Activated T-helper 9 cell treated with anti-CD3 and anti-CD28 coated beads, Interleukin-2, amount 50 U/mL, for 16 hours (primary cell): ENCODE data around the gene CYP4Z1.
"Not testable (repeated sequence)": the region's sequence is repeated elsewhere in the genome, so short reads cannot be mapped to it uniquely, and the experiment has no call there.

Source experiments
- DNase-seq: peaks from one replicate; pipeline ENCODE4 v3.0.0-alpha.2; 2020; ENCODE audit warnings: low read depth

The CYP4Z1 gene, protein sequence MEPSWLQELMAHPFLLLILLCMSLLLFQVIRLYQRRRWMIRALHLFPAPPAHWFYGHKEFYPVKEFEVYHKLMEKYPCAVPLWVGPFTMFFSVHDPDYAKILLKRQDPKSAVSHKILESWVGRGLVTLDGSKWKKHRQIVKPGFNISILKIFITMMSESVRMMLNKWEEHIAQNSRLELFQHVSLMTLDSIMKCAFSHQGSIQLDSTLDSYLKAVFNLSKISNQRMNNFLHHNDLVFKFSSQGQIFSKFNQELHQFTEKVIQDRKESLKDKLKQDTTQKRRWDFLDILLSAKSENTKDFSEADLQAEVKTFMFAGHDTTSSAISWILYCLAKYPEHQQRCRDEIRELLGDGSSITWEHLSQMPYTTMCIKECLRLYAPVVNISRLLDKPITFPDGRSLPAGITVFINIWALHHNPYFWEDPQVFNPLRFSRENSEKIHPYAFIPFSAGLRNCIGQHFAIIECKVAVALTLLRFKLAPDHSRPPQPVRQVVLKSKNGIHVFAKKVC

DNA sequence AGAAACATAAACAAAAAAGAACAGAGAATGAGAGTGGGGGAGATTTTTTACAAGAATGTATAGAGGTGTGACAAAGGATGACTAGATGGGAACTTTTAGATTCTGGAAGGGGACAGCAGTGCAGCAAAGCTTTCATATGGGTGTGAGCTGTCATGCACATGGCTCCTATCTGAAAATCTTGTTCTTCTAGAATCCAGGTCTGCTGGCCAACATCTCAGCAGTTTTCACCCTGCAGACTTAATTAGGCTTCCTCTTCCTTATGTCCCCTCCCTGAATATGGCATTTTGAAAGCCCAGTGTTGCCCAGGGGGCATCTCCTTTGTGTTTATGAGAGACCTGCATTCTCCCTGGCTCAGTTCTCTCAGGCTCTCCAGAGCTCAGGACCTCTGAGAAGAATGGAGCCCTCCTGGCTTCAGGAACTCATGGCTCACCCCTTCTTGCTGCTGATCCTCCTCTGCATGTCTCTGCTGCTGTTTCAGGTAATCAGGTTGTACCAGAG is at the start of gene CYP4Z1:
CYP4Z1 (plus strand) TSS at position 135 of the 498 bp plus-strand sequence; CDS start at position 395, 260 bp downstream.
- no peak for DNase-seq

DNA sequence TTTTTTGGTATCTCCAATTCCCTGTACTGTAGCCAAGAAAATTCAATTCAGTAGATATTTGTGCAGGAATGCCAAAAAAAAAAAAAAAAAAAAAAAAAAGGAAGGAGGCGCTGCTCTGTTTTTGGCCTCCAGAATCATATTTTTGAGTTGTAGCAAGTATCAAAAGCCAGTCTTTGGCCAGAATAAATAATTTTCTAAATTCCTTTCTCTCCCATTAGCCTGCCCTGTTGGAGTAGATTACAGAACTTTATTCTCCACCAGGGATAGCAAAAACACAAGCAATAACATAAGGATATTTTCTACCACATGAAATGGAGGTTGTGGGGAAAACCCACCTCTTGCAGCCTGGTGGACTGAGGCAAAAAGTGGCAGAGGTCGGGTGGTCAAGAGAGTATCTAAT is 46.0 kb upstream of the CYP4Z1 start:
- DNase-seq, result no peak

DNA sequence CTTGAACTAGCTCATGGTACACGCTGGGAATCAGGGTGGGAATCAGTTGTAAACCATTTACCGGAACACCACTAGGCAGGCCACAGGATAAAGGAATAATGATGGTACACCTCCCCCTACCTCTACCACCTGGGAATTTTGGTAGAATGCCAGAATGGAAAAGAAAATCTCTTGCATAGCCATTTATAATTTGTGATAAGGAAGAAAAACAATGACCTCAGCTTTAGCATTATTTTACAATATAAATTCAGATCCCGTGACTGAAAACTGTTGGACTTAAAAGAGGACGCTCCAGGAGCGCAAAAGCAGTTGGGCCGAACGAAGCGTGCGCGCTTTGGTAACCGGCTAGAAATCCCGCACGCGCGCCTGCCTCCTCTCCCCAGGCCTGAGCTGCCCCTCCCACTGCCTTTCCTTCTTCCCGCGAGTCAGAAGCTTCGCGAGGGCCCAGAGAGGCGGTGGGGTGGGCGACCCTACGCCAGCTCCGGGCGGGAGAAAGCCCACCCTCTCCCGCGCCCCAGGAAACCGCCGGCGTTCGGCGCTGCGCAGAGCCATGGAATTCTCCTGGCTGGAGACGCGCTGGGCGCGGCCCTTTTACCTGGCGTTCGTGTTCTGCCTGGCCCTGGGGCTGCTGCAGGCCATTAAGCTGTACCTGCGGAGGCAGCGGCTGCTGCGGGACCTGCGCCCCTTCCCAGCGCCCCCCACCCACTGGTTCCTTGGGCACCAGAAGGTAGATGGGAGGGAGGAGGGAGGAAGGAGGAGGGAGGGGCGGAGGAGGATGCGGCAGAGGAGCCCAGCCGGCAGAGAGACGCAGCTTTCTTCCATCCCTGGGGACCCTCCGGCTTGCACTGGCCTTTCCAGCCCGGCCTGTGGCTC is 43.5 kb upstream of the CYP4Z1 start, which contains the start of gene CYP4X1:
CYP4X1 (plus strand) TSS at position 402 of the 873 bp plus-strand sequence; CDS start at position 551, 149 bp downstream.
- no peak for DNase-seq

DNA sequence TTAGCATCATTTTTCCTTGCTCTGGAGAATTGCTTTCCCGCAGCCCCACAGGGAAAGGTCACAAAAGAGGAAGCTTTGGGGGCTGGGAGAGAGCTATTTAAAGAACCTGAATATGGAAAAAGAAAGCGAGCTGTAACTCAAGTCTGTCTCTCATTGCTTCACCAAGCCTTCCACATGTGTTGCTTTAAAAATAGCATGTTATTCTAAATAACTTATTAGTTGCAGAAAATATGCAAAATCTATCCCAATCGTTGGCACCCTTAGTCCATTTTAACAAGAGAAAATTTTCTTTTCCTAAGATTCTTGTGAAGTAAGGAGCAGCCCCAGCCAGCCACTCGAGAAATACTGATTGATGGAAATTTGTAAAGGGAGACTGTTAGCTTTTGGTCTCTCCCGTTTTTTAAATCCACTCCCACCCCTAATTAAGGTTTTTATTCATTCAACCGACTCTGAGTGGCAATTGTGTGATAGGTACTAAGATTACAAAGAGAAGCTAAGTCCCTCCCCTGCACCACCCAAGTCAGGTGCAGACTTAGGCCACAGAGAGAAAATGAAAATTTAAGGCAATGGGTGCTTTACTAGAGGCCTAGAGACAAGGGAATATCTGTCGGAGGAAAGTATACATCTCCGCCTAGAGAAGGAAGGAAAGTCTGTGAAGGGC is 42.8 kb upstream of the CYP4Z1 start:
- no peak for DNase-seq

DNA sequence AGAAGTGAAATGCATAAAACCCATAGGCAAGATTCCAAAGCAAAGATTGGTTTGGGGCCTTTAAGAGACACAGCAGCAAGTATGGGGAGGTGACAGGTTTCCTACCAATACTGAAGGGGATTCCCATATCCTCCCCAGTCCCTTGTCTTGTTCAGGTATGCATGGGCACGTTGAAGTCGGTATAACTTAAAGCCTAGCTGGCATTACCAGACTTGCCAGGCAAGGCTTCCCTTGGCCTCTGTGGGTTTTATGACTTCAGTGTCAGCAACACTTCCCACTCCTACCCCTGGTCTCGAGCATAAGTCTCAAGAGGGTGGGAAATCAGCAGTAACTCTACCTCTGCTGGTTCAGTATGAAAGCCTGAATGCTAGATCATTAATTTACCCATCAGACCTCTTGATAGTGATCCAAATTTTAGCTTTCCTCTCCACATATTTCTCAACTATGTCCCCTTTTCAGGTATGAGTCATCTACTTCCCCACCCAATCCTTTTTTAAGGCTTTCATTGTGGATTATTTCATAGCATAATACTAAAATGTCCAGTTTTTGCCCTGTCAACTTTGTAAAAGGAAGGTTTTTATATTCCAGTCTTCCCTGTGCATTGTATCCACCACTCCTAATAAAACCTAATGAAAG is 36.7 kb upstream of the CYP4Z1 start:
- DNase-seq, result no peak

DNA sequence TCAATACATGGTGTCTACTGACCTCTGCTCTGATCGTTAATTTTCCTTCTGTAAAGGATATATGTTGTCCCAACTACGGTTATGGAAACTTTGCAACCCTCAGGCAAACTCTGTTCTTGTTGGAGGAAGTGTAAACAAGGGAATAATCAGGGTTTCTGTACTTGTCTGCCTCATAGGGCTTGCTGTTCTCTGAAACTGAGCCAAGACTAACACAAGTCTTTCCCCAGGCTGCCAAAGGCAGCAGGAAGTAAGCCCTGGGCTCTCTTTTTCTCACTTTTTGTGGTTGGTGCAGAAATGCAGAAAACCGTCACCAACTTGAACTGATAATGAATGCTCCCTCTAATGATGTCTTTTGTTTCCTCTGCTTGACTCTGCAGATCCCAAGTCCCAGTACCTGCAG is 36.0 kb upstream of the CYP4Z1 start:
- DNase-seq, result no peak

DNA sequence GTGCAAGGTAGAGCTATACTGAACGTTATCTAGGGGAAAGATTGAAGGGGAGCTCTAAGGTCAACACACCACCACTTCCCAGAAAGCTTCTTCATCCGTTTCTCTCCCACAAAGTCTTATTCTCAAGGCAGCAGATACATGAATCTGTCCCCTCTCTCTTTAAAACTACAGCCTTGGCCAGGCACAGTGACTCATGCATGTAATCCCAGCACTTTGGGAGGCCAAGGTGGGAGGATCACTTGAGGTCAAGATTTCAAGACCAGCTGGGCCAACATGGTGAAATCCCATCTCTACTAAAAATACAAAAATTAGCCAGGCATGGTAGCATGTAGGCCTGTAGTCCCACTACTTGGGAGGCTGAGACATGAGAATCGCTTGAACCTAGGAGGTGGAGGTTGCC is 35.4 kb upstream of the CYP4Z1 start:
- DNase-seq, result no peak

DNA sequence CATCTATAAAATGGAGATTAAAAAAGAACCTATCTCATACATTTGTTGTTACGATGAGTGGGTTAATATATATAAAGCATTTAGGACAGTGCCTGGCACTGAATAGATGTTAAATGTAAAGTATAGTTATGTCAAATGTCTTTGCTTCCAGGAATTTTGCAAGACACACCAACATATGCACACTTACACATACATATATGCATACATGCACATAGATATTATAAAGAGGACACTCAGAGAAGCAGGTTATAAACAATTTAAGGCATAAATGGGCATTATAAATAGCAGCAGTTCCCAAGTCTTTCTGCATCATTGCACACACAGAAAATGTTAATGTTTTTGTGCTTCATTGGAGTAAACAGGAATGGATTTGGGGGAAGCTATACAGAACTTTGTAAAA is 30.3 kb upstream of the CYP4Z1 start:
- no peak for DNase-seq

DNA sequence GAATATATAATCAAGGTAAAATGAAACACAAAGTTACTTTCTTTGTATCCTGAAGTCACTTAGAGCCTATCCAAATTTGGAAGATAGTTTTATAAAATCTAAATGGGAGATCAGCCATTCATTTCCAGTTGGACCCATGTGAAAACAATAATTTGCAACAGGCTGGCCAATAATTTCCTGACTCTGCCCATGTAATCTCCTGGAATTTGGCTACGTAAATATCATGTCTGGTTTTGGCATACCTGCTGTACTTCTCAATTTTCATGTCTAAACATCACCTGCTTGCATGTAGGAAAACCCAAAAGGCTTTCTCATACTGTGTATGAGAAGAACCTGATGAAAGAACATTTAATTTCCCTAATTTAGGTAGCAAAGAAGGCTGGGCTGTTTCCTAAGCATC is 7.7 kb upstream of the CYP4Z1 start:
- DNase-seq, result no peak

DNA sequence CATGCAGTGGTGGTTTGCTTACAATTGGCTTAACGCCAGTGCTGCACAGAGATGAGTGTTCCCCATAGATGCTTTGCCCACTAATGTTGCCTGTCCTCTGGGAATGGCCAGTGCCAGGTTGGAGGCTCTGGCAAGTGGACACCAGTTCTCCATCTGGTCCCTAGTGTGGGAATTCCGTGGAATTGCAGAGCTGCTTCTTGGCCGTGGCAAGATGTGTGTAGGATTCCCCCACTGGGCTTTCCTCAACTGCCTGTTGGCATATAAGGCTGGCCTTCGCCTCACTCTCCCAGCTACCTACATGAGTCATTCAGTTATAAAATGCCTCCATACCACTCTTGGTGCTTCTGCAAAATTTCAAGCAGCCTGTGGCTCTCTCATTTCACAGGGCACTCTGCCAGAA is 2.0 kb downstream of the CYP4Z1 start:
- not testable (repeated sequence) for DNase-seq

DNA sequence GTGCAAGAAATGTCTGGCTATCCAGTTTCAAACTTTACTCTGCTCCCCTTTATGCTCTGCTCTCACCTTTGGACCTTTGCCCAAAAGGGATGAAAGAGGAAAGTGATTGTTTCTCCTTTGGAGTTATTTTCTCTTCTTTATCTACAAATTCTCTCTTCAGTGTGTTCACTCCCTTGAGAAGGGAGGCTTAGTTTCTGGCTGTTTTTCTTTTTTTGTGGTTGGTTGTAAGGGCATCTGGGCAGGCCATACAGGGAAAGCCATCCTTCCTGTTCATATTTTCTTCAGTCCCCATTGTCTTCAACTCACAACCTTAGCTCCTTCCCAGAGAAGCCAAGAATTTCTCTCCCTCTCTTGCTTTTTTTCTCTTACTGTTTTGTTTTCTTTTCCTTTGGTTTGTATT is 2.5 kb downstream of the CYP4Z1 start:
- DNase-seq, result not testable (repeated sequence)

DNA sequence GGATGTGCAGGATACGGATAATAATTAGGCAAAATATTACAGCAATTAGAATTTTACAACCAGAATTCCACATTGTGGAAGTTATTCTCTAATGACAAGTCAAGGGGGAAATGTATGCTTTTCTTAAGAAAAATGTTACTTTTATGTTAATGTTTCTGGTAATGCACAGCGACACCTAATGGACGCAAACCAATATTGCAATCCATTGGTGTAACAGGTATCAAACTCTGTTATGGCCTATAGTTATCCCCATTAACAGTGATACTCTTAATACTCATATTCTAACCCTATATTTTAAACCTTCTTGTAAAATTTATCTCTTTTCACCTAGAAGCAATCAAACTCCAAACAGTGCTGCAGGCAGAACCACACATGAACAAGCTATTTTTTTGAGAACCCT is 22.3 kb downstream of the CYP4Z1 start:
- not testable (repeated sequence) for DNase-seq

DNA sequence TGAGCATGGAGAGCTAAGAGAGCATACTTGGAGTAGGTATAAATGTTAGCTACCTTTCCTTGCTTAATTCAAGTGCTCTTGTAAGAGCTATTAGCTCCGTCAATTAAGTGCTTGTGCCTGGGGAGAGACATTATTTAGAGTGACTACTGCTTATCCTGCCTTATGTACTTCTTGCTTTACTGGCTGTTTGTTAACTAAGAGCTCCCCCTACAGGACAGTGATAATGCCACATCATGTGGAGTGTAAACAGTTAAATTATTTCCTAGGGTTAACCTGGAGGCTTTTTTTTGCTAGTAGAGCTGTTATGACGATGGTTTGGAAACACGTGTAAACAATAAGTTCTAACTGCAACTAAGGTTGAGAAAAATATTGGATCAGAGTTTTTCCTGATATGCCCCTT is 24.4 kb downstream of the CYP4Z1 start:
- not testable (repeated sequence) for DNase-seq

DNA sequence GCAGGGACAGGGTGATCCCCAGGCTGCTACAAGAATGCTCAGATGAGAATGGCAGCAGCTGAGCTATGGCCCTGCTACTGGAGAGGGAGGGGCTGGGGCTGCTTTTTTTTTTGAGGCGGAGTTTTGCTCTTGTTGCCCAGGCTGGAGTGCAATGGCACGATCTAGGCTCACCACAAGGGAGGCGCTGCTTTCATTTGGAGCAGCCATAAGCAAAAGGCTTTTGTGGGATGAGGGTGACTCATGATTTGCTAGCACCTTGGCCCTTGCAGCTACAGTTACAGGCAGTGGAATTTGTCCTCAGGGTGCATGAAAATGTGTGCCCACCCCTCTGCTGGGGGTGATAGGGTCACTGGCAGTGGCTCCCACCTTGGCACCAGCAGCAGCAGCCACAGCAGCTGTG is 37.8 kb downstream of the CYP4Z1 start:
- no peak for DNase-seq

DNA sequence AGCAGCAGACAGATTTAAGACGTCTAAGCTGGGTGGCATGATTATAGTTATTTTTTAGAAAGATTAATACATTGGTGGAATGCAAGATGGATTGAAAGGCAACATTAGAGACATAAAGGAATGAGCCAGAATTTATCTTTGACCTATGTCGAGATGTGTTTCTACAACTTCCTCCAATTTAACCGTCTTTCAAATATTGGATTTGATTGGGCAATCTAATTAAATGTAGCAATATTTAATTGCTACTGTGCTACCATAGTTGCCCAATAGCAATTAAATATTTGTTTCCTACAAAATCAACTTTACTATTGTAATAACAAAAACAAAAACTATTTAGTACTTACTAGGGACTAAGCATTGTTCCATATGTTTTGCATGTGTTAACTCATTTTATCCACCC is 39.8 kb downstream of the CYP4Z1 start:
- no peak for DNase-seq

DNA sequence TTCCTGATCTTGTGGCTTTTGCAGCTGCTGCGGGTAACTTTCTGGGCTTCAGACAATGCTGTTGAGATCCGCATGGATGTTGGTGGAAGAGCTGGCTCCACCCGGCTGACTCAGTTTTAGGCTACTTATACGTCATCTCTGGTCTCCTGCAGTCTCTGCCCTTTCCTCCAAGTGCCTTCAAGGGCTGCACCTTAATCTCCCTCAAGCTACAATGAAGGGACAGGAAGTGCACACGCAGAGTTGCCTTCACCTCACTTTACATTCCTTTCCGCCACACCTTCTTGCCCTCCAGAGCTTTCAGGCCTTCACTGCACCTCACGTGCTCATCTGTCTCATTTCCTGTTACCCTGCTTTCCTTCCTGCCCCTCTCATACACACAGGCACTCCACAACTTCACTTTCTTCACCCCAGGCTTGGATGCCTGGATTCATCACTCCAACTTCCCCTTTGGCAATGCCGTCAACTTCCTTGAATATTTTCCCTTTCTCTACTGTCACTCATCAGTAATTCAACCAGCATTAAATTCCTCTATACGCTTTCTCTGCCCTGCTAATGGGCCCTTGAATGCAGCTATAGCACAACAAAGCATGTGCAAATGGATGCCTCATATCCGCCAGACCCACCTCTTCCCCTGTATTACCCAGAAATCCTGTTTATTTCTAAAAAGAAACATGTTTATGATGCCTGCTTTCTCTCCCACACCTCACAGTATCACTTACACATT is 41.0 kb downstream of the CYP4Z1 start:
- not testable (repeated sequence) for DNase-seq

DNA sequence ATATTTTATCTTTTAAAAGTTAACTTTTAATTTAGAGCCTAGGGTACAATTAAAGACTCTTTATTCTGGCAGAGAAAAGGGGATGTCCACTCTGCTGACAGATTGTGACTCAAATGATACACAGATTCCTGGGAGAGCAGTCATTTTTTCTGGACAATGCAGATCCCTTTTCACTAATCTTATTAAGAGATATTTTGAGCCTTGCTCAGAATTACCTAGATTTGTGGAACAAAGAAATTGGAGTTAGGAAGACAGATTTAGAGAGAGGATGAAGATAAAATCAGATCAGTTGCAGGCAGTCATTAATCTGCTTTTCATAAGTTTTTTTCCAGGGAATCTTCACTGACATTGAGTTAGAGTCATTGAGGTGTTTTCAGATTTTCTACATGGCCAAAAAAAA is 42.5 kb downstream of the CYP4Z1 start:
- not testable (repeated sequence) for DNase-seq

DNA sequence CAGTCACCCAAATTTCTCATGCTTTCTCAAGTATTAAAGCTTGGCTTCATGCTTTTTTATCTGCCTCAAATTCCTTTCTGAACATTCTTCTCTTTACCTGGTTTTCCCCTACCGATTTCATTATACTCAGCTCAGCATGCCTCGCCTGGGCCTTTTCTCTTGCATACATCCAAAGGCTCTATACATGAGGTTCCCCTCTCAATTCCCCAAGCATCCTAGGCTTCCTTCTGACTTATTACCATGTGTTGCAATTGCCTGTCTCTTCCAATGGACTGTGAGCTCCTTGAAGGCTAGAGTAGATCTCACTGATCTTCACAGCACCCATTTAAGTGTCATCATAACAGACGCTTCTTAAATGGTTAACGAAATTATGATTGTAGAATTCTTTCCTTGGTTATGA is 46.1 kb downstream of the CYP4Z1 start:
- no peak for DNase-seq

DNA sequence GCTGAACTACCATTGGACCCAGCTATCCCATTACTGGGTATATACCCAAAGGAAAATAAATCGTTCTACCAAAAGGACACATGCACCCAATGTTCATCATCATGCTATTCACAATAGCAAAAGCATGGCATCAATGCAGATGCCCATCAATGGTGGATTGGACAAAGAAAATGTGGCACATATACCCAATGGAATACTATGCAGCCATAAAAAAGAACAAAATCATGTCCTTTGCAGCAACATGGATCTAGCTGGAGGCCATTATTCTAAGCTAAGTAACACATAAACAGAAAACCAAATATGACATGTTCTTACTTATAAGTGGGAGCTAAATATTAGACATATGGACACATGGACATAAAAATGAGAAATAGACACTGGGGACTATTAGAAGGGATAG is 54.0 kb downstream of the CYP4Z1 start:
- not testable (repeated sequence) for DNase-seq

DNA sequence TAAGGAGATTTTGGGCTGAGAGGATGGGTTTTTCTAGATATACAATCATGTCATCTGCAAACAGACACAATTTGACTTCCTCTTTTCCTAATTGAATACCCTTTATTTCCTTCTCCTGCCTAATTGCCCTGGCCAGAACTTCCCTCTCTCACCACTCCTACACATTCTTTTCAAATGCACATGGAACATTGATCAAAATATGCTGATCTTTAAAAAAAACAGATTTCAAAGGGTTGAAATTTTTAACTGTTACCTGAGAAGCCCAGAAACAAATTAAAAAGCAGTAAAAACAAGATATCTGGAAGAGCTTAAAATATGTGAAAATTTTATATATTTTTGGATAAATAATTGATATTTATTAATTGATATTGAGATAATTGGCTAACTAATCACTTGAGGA is 57.8 kb downstream of the CYP4Z1 start:
- not testable (repeated sequence) for DNase-seq

DNA sequence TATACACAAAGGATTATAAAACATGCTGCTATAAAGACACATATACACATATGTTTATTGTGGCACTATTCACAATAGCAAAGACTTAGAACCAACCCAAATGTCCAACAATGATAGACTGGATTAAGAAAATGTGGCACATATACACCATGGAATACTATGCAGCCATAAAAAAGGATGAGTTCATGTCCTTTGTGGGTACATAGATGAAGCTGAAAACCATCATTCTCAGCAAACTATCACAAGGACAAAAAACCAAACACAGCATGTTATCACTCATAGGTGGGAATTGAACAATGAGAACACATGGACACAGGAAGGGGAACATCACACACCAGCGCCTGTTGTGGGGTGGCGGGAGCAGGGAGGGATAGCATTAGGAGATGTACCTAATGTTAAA is 60.0 kb downstream of the CYP4Z1 start:
- DNase-seq, result not testable (repeated sequence)
